SK-N-SH (cell line): ENCODE results near the gene GPD1L. TPM values are rescaled to one million over a fixed set of nuclear protein-coding genes. Genes with fewer than 3 reads are reported as not detected.
A peak's percentile ranks its signal among the peaks of the same experiment; 100 is the strongest.

Experiments used
- CTCF ChIA-PET: fragments of 300-600, 350-600 bp; formaldehyde crosslinking; extraction: SDS; loops from one replicate; lab custom pipeline; 2021; lab: Yijun Ruan, JAX
- POLR2A ChIA-PET: fragments of 350-600 bp; sonication (Branson Sonifier 250); formaldehyde crosslinking; extraction: SDS; loops from one replicate; lab custom pipeline; 2020; ENCODE audit warnings: antibody characterized with exemption, inconsistent platforms; lab: Yijun Ruan, JAX
- DNase-seq: peaks from one replicate; pipeline ENCODE4 v3.0.0; 2012
- H2AFZ ChIP-seq: fragments of 200-600 bp; sonication (generic); 2 replicates; pipeline ENCODE4 v1.8.1; 2016; ENCODE audit warnings: antibody characterized with exemption, mild to moderate bottlenecking, low read depth
- H3F3A ChIP-seq: fragments of 200-600 bp; sonication (generic); replicated peaks from 2 replicates; pipeline ENCODE3; 2016; ENCODE audit warnings: antibody characterized with exemption, mild to moderate bottlenecking; ENCODE audit not compliant: insufficient read depth
- H3K27ac ChIP-seq, 2 experiments: fragments of 200-500 bp in 1 of 2; fragments of 200-600 bp in 1 of 2; sonication (Bioruptor generic) in 1 of 2; sonication (generic), shearing (Covaris generic) in 1 of 2; 2 replicates each; pipeline versions ENCODE4 v1.5.1 to v1.6.1; 2014 to 2016; ENCODE audit warnings: low read depth in 2 of 2, inconsistent platforms in 1 of 2, low read length in 1 of 2, mild to moderate bottlenecking in 1 of 2, mixed read lengths in 1 of 2
- H3K27me3 ChIP-seq: fragments of 200-600 bp; sonication (generic), shearing (Covaris generic); 2 replicates; pipeline ENCODE4 v1.6.1; 2016; ENCODE audit warnings: mixed run types; ENCODE audit not compliant: insufficient read depth
- H3K36me3 ChIP-seq, 2 experiments: fragments of 200-500 bp in 1 of 2; fragments of 200-600 bp in 1 of 2; sonication (Bioruptor generic) in 1 of 2; sonication (generic) in 1 of 2; replicated peaks in 1 of 2; 2 replicates each; pipeline versions ENCODE3 to v1.5.1; 2014 to 2016; ENCODE audit warnings: low read length in 1 of 2, mild to moderate bottlenecking in 1 of 2; ENCODE audit not compliant: insufficient read depth in 2 of 2, control insufficient read depth in 1 of 2
- H3K4me1 ChIP-seq, 2 experiments: fragments of 200-500 bp in 1 of 2; fragments of 200-600 bp in 1 of 2; sonication (Bioruptor generic) in 1 of 2; sonication (generic), shearing (Covaris generic) in 1 of 2; 2 replicates each; pipeline versions ENCODE4 v1.5.1 to v1.6.1; 2014 to 2016; ENCODE audit warnings: low read depth in 1 of 2, low read length in 1 of 2, mixed run types in 1 of 2; ENCODE audit not compliant: insufficient read depth in 2 of 2, control insufficient read depth in 1 of 2
- H3K4me2 ChIP-seq: fragments of 200-600 bp; sonication (generic), shearing (Covaris generic); 2 replicates; pipeline ENCODE4 v1.6.1; 2017; ENCODE audit warnings: mixed run types
- H3K4me3 ChIP-seq, 2 experiments: fragments of 200-500 bp in 1 of 2; fragments of 200-600 bp in 1 of 2; sonication (Bioruptor generic) in 1 of 2; sonication (generic), shearing (Covaris generic) in 1 of 2; 2 replicates each; pipeline versions ENCODE4 v1.5.1 to v1.8.1; 2014 to 2016; ENCODE audit warnings: low read depth in 2 of 2, inconsistent platforms in 1 of 2, low read length in 1 of 2, mild to moderate bottlenecking in 1 of 2, mixed read lengths in 1 of 2, moderate library complexity in 1 of 2
- H3K79me2 ChIP-seq: fragments of 200-600 bp; sonication (generic); 2 replicates; pipeline ENCODE4 v1.8.1; 2017; ENCODE audit warnings: mild to moderate bottlenecking; ENCODE audit not compliant: insufficient read depth
- H3K9ac ChIP-seq: fragments of 200-600 bp; sonication (generic); 2 replicates; pipeline ENCODE4 v1.6.1; 2017; ENCODE audit warnings: mixed run types
- H3K9me2 ChIP-seq: fragments of 200-600 bp; sonication (generic); 2 replicates; pipeline ENCODE4 v1.6.1; 2017; ENCODE audit warnings: mixed run types
- H3K9me3 ChIP-seq: fragments of 200-600 bp; sonication (generic); 2 replicates; pipeline ENCODE4 v1.6.1; 2017; ENCODE audit warnings: mixed run types, mild to moderate bottlenecking, moderate library complexity
- H4K20me1 ChIP-seq: fragments of 200-600 bp; sonication (generic); 2 replicates; pipeline ENCODE4 v1.6.1; 2017; ENCODE audit warnings: mild to moderate bottlenecking, mixed run types; ENCODE audit not compliant: insufficient read depth
- CTCF ChIP-seq: fragments of 200-600 bp; sonication (generic); IDR thresholded peaks from 2 replicates; pipeline ENCODE4 v1.6.1; 2017; ENCODE audit warnings: antibody characterized with exemption, mild to moderate bottlenecking, moderate library complexity
- EP300 ChIP-seq, 2 experiments: IDR thresholded peaks; 2 replicates each; pipeline versions ENCODE4 v1.4.0 to v1.6.1; 2012; ENCODE audit warnings: borderline replicate concordance in 1 of 2, low read depth in 1 of 2, low read length in 1 of 2
- EZH2phosphoT487 ChIP-seq: fragments of 200-600 bp; sonication (generic); IDR thresholded peaks from 2 replicates; pipeline ENCODE4 v1.6.1; 2017; ENCODE audit warnings: low read depth, mixed run types, mild to moderate bottlenecking, antibody characterized with exemption, moderate library complexity, borderline replicate concordance
- FOXJ3 ChIP-seq: sonication (generic); formaldehyde crosslinking; IDR thresholded peaks from 2 replicates; pipeline ENCODE4 v1.5.1; 2020; ENCODE audit warnings: mild to moderate bottlenecking, missing genetic modification reagents
- FOXM1 ChIP-seq: IDR thresholded peaks from 2 replicates; pipeline ENCODE4 v1.4.0; 2012; ENCODE audit warnings: low read depth, mild to moderate bottlenecking
- GABPA ChIP-seq: IDR thresholded peaks from 2 replicates; pipeline ENCODE4 v1.4.0; 2012; ENCODE audit warnings: low read depth, mild to moderate bottlenecking
- GATA2 ChIP-seq: sonication (generic); formaldehyde crosslinking; IDR thresholded peaks from 2 replicates; pipeline ENCODE4 v1.5.0; 2020; ENCODE audit warnings: mild to moderate bottlenecking, missing genetic modification reagents
- MAX ChIP-seq: IDR thresholded peaks from 2 replicates; pipeline ENCODE4 v1.4.0; 2012; ENCODE audit warnings: low read depth
- MEF2A ChIP-seq: IDR thresholded peaks from 2 replicates; pipeline ENCODE4 v1.4.0; 2012; ENCODE audit warnings: low read depth, borderline replicate concordance
- NFIC ChIP-seq: IDR thresholded peaks from 2 replicates; pipeline ENCODE4 v1.4.0; 2012; ENCODE audit warnings: borderline replicate concordance
- PBX3 ChIP-seq: IDR thresholded peaks from 2 replicates; pipeline ENCODE4; 2012
- RAD21 ChIP-seq: IDR thresholded peaks from 2 replicates; pipeline ENCODE4 v1.6.1; 2012; ENCODE audit warnings: mild to moderate bottlenecking, low read length
- RFX5 ChIP-seq: IDR thresholded peaks from 2 replicates; pipeline ENCODE4 v1.6.1; 2012; ENCODE audit warnings: mild to moderate bottlenecking, improper control_type of control experiment, low read length
- RXRA ChIP-seq: IDR thresholded peaks from 2 replicates; pipeline ENCODE4 v1.4.0; 2012; ENCODE audit warnings: low read depth, mild to moderate bottlenecking, borderline replicate concordance
- SMC3 ChIP-seq: IDR thresholded peaks from 2 replicates; pipeline ENCODE4 v1.6.1; 2012; ENCODE audit warnings: low read depth, low read length, improper control_type of control experiment
- TCF12 ChIP-seq: IDR thresholded peaks from 2 replicates; pipeline ENCODE4 v1.4.0; 2012
- TEAD4 ChIP-seq: IDR thresholded peaks from 2 replicates; pipeline ENCODE4 v1.4.0; 2012; ENCODE audit warnings: mild to moderate bottlenecking, borderline replicate concordance; ENCODE audit not compliant: insufficient read depth
- USF1 ChIP-seq: IDR thresholded peaks from 2 replicates; pipeline ENCODE4 v1.4.0; 2012; ENCODE audit warnings: low read depth, borderline replicate concordance
- USF2 ChIP-seq: fragments of 150-350 bp; IDR thresholded peaks from 2 replicates; pipeline ENCODE4 v1.6.1; 2017; ENCODE audit warnings: antibody characterized with exemption, low read length, low read depth, borderline replicate concordance
- WGBS: methylation state at CpG from one replicate; pipeline ENCODE4 v1.1.6; 2017; ENCODE audit warnings: low lambda C conversion rate; 5-methylcytosine and 5-hydroxymethylcytosine counted together
- polyA plus RNA-seq, 3 experiments: library from polyadenylated mRNA; depleted of rRNA; stranded (reverse); fragments of >200 nt; gene quantifications; 2 replicates each; pipeline ENCODE4 v1.2.3, GENCODE V29; 2012

Gene GPD1L
- polyA plus RNA-seq, 1 of the 3 experiments (the other 2 are of a cell fraction) = 6.1 TPM

- peak; percentile 29; the same call in 1 of the 2 replicates for TF ChIP-seq NFIC
- peak; percentile 80 for TF ChIP-seq CTCF
- TF ChIP-seq RAD21 = peak; percentile 75
- TF ChIP-seq PBX3 = peak; percentile 42; the same call in 1 of the 2 replicates
These were observed 71.3 kb downstream of the GPD1L start (continued) for GRCh38 chr3:32177702-32178198.

GRCh38 chr3:32180141-32180784 lies 73.8 kb downstream of the GPD1L start:
- CTCF ChIA-PET = interaction anchor here (0.7 kb wide), 1 partner anchor 36 kb away, joined by 3 read pairs; no protein-coding TSS in a partner anchor
- no peaks in the 10 kb centered on the region for H3K9me3 ChIP-seq
- H4K20me1 ChIP-seq = no peaks in the 10 kb centered on the region
- no peaks in the 10 kb centered on the region; a peak in 1 of 4 replicates for H3K4me1 ChIP-seq
- WGBS = 72% methylated on average over 7 of the region's 7 CpGs
- H3K27ac ChIP-seq = no peak overlapping the region
- no peak overlapping the region for H2AFZ ChIP-seq
- no peak for DNase-seq
- H3K9ac ChIP-seq = no peak overlapping the region
- no peaks in the 10 kb centered on the region for H3K79me2 ChIP-seq
- H3K9me2 ChIP-seq = no peaks in the 10 kb centered on the region
- TF ChIP-seq TCF12 = peak; percentile 68
- TF ChIP-seq TEAD4 = no peak
- TF ChIP-seq NFIC = 0 out of 2 replicates have a peak, but pooled peaks have one; percentile 25
- no peak for TF ChIP-seq GATA2 (CRISPR knock-in tag)
- peak; percentile 62 for TF ChIP-seq PBX3
- no peak for TF ChIP-seq SMC3
- H3K4me3 ChIP-seq = no peak overlapping the region
- H3K27me3 ChIP-seq = no peaks in the 10 kb centered on the region
- H3K4me2 ChIP-seq = no peak overlapping the region; the same call in 1 of the 2 replicates
- no peaks in the 10 kb centered on the region for H3K36me3 ChIP-seq
- H3F3A ChIP-seq = no peaks in the 10 kb centered on the region
- POLR2A ChIA-PET = no interaction called here

- Histone ChIP-seq H4K20me1 (no peaks in the 10 kb centered on the region), H3K4me2 (no peak overlapping the region), H3K4me1 (no peaks in the 10 kb centered on the region; a peak in 1 of 4 replicates), H3F3A (no peaks in the 10 kb centered on the region), H2AFZ (no peak overlapping the region), H3K4me3 (no peak overlapping the region), H3K79me2 (no peaks in the 10 kb centered on the region), H3K36me3 (no peaks in the 10 kb centered on the region), H3K27me3 (no peaks in the 10 kb centered on the region), H3K9ac (no peak overlapping the region), H3K9me2 (no peaks in the 10 kb centered on the region), H3K9me3 (no peaks in the 10 kb centered on the region), H3K27ac (no peak overlapping the region)
- DNase-seq = no peak
- WGBS = 70% methylated on average over 7 of the region's 7 CpGs
- CTCF ChIA-PET = no interaction called here
- POLR2A ChIA-PET = no interaction called here
- TF ChIP-seq SMC3 (no peak), USF2 (no peak), MAX (no peak), GABPA (no peak), EZH2phosphoT487 (no peak), FOXM1 (no peak), EP300 (IDR thresholded peaks at IDR 0.05; ENCODE audit: borderline replicate concordance in 1 of 2, low read depth in 1 of 2, low read length in 1 of 2) (no peak), MEF2A (no peak), RFX5 (no peak), USF1 (no peak), FOXJ3 (CRISPR knock-in tag) (no peak), RXRA (no peak)
These were observed 74.9 kb downstream of the GPD1L start for GRCh38 chr3:32181365-32181764.
